WTC11 (cell line): ENCODE results near the gene MYMK. TPM values are rescaled to one million over a fixed set of nuclear protein-coding genes. Genes with fewer than 3 reads are reported as not detected.

Experiments
- ATAC-seq: fragments of 200-7000 bp; cut with Tn5 transposase; 2 replicates; pipeline ENCODE4 v1.10.0; 2021; ENCODE audit warnings: mild to moderate bottlenecking, moderate library complexity
- CTCF ChIA-PET: fragments of 300-600 bp; sonication (Branson Sonifier 250); formaldehyde crosslinking; loops from one replicate; lab custom pipeline; 2021; ENCODE audit warnings: antibody characterized with exemption; lab: Charles Lee
- POLR2A ChIA-PET: fragments of 350-600 bp; sonication (Branson Sonifier 250); formaldehyde crosslinking; loops from one replicate; lab custom pipeline; 2021; ENCODE audit warnings: antibody characterized with exemption; lab: Charles Lee
- DNase-seq: peaks from one replicate; pipeline ENCODE4 v3.0.0; 2021; ENCODE audit warnings: low spot score
- H3K27ac Mint-ChIP-seq: 2 replicates; pipeline ENCODE4 v1.8.0; 2021; ENCODE audit warnings: mixed read lengths
- H3K27me3 Mint-ChIP-seq: 2 replicates; pipeline ENCODE4 v1.8.0; 2021; ENCODE audit warnings: low read depth, mild to moderate bottlenecking, moderate library complexity, mixed read lengths
- H3K36me3 Mint-ChIP-seq: 2 replicates; pipeline ENCODE4 v1.8.0; 2021; ENCODE audit warnings: mixed read lengths
- H3K4me1 Mint-ChIP-seq: 2 replicates; pipeline ENCODE4 v1.8.0; 2022; ENCODE audit warnings: mixed read lengths
- H3K4me3 Mint-ChIP-seq: 2 replicates; pipeline ENCODE4 v1.8.0; 2021; ENCODE audit warnings: mild to moderate bottlenecking, moderate library complexity, mixed read lengths
- H3K9me3 Mint-ChIP-seq: 2 replicates; pipeline ENCODE4 v1.8.0; 2021; ENCODE audit warnings: mixed read lengths
- AFF4 ChIP-seq: sonication (generic); formaldehyde crosslinking; IDR thresholded peaks from 2 replicates; pipeline ENCODE4 v1.8.1; 2023; ENCODE audit warnings: mild to moderate bottlenecking, missing genetic modification reagents, borderline replicate concordance
- CBFB ChIP-seq: sonication (generic); formaldehyde crosslinking; IDR thresholded peaks from 2 replicates; pipeline ENCODE4 v1.8.1; 2022; ENCODE audit warnings: mild to moderate bottlenecking, low read depth, missing genetic modification reagents
- CDX4 ChIP-seq: fragments of 250-450 bp; sonication (Bioruptor Pico); IDR thresholded peaks from 2 replicates; pipeline ENCODE4 v1.9.0; 2021; ENCODE audit warnings: moderate library complexity, mild to moderate bottlenecking, inconsistent platforms, borderline replicate concordance
- CREM ChIP-seq: sonication (generic); formaldehyde crosslinking; IDR thresholded peaks from 2 replicates; pipeline ENCODE4 v1.8.1; 2022; ENCODE audit warnings: mild to moderate bottlenecking, missing genetic modification reagents, moderate library complexity
- ELF4 ChIP-seq: sonication (generic); formaldehyde crosslinking; IDR thresholded peaks from 2 replicates; pipeline ENCODE4 v1.8.1; 2022; ENCODE audit warnings: low read depth, mild to moderate bottlenecking, moderate library complexity, missing genetic modification reagents
- EMX1 ChIP-seq: fragments of 250-450 bp; sonication (Bioruptor Pico); IDR thresholded peaks from 2 replicates; pipeline ENCODE4 v1.8.0; 2021; ENCODE audit warnings: mild to moderate bottlenecking
- FOXJ3 ChIP-seq: sonication (generic); formaldehyde crosslinking; IDR thresholded peaks from 2 replicates; pipeline ENCODE4 v1.9.0; 2021; ENCODE audit warnings: missing genetic modification reagents, mild to moderate bottlenecking, borderline replicate concordance
- FOXP1 ChIP-seq: sonication (generic); formaldehyde crosslinking; IDR thresholded peaks from 2 replicates; pipeline ENCODE4 v1.8.0; 2022; ENCODE audit warnings: missing genetic modification reagents, mild to moderate bottlenecking, moderate library complexity, borderline replicate concordance
- JAZF1 ChIP-seq: fragments of 250-450 bp; sonication (Bioruptor Pico); IDR thresholded peaks from 2 replicates; pipeline ENCODE4 v1.9.0; 2021; ENCODE audit warnings: moderate library complexity, mild to moderate bottlenecking, inconsistent platforms
- NFYB ChIP-seq: sonication (generic); formaldehyde crosslinking; conservative IDR thresholded peaks from 2 replicates; pipeline ENCODE4 v1.8.0; 2022; ENCODE audit warnings: low read depth, missing genetic modification reagents
- NR1H2 ChIP-seq: sonication (generic); formaldehyde crosslinking; IDR thresholded peaks from 2 replicates; pipeline ENCODE4 v1.9.0; 2021; ENCODE audit warnings: mild to moderate bottlenecking, moderate library complexity, missing genetic modification reagents
- NR3C1 ChIP-seq: sonication (generic); formaldehyde crosslinking; conservative IDR thresholded peaks from 2 replicates; pipeline ENCODE4 v1.8.1; 2023; ENCODE audit warnings: low read depth, mild to moderate bottlenecking, missing genetic modification reagents
- SMAD3 ChIP-seq: sonication (generic); formaldehyde crosslinking; IDR thresholded peaks from 2 replicates; pipeline ENCODE4 v1.8.0; 2022; ENCODE audit warnings: missing genetic modification reagents, mild to moderate bottlenecking, borderline replicate concordance
- SOX15 ChIP-seq: fragments of 250-450 bp; sonication (Bioruptor Pico); IDR thresholded peaks from 2 replicates; pipeline ENCODE4 v1.9.0; 2021; ENCODE audit warnings: mild to moderate bottlenecking
- SP1 ChIP-seq: sonication (generic); formaldehyde crosslinking; conservative IDR thresholded peaks from 2 replicates; pipeline ENCODE4 v1.8.1; 2022; ENCODE audit warnings: missing genetic modification reagents
- TEAD1 ChIP-seq: sonication (generic); formaldehyde crosslinking; IDR thresholded peaks from 2 replicates; pipeline ENCODE4 v1.8.0; 2022; ENCODE audit warnings: mild to moderate bottlenecking, missing genetic modification reagents
- USF2 ChIP-seq: sonication (generic); formaldehyde crosslinking; IDR thresholded peaks from 2 replicates; pipeline ENCODE4 v1.8.1; 2023; ENCODE audit warnings: mild to moderate bottlenecking, missing genetic modification reagents, moderate library complexity
- ZBTB21 ChIP-seq: sonication (generic); formaldehyde crosslinking; IDR thresholded peaks from 2 replicates; pipeline ENCODE4 v1.8.1; 2023; ENCODE audit warnings: mild to moderate bottlenecking, missing genetic modification reagents, borderline replicate concordance
- ZNF121 ChIP-seq: sonication (generic); formaldehyde crosslinking; IDR thresholded peaks from 2 replicates; pipeline ENCODE4 v1.8.0; 2023; ENCODE audit warnings: missing genetic modification reagents
- ZNF138 ChIP-seq: sonication (generic); formaldehyde crosslinking; conservative IDR thresholded peaks from 2 replicates; pipeline ENCODE4 v1.8.1; 2022; ENCODE audit warnings: mild to moderate bottlenecking, moderate library complexity, missing genetic modification reagents
- ZNF396 ChIP-seq: fragments of 250-450 bp; sonication (Bioruptor Pico); IDR thresholded peaks from 2 replicates; pipeline ENCODE4 v1.8.0; 2021; ENCODE audit warnings: mild to moderate bottlenecking, moderate library complexity, borderline replicate concordance
- ZNF423 ChIP-seq: fragments of 250-450 bp; sonication (Bioruptor Pico); IDR thresholded peaks from 2 replicates; pipeline ENCODE4 v2.1.2; 2022; ENCODE audit warnings: mild to moderate bottlenecking, moderate library complexity
- total RNA-seq: library from RNA; stranded (reverse); gene quantifications from 3 replicates; pipeline ENCODE4 v1.2.3, GENCODE V29; 2021
- TF ChIP-seq, protein P1 (sequence below): sonication (generic); formaldehyde crosslinking; IDR thresholded peaks from 2 replicates; pipeline ENCODE4 v1.8.1; 2022; ENCODE audit warnings: mild to moderate bottlenecking, moderate library complexity, missing genetic modification reagents

MYMK gene
- total RNA-seq, 1 experiment from 2014 or later: not detected

- CTCF ChIA-PET: interaction anchor here (0.7 to 2.0 kb wide), 14 partner anchors 9 to 229 kb away, joined by 3 to 29 read pairs (median 4); partner anchors contain the start of genes CACFD1, SLC2A6 and STKLD1
- no peak for ATAC-seq
- H3K4me3 Mint-ChIP-seq: no peak overlapping the region
- H3K4me1 Mint-ChIP-seq: no peaks in the 10 kb centered on the region
- POLR2A ChIA-PET: no interaction called here
- H3K36me3 Mint-ChIP-seq: no peaks in the 10 kb centered on the region
- TF ChIP-seq SMAD3: no peak
- no peak for TF ChIP-seq FOXP1
- TF ChIP-seq NFYB (CRISPR knock-in tag): no peak
- no peak for TF ChIP-seq USF2
- no peak for TF ChIP-seq ZBTB21 (CRISPR knock-in tag)
- no peak for TF ChIP-seq EMX1 (CRISPR knock-in tag)
- TF ChIP-seq ZNF138 (CRISPR knock-in tag): no peak
- TF ChIP-seq ZNF396 (CRISPR knock-in tag): no peak
- no peak for TF ChIP-seq SOX15 (CRISPR knock-in tag)
- no peak for TF ChIP-seq ZNF121 (CRISPR knock-in tag)
- TF ChIP-seq AFF4 (CRISPR knock-in tag): no peak
- TF ChIP-seq, all 79 proteins: peak for 0
- no peaks in the 10 kb centered on the region for H3K9me3 Mint-ChIP-seq
- H3K27me3 Mint-ChIP-seq: peaks cover 4% of the 10 kb centered on the region; the same call in 1 of the 2 replicates
- no peak overlapping the region for H3K27ac Mint-ChIP-seq
- DNase-seq: no peak
Measured at GRCh38 chr9:133487331-133487725, 37.4 kb downstream of the MYMK start.

DNA sequence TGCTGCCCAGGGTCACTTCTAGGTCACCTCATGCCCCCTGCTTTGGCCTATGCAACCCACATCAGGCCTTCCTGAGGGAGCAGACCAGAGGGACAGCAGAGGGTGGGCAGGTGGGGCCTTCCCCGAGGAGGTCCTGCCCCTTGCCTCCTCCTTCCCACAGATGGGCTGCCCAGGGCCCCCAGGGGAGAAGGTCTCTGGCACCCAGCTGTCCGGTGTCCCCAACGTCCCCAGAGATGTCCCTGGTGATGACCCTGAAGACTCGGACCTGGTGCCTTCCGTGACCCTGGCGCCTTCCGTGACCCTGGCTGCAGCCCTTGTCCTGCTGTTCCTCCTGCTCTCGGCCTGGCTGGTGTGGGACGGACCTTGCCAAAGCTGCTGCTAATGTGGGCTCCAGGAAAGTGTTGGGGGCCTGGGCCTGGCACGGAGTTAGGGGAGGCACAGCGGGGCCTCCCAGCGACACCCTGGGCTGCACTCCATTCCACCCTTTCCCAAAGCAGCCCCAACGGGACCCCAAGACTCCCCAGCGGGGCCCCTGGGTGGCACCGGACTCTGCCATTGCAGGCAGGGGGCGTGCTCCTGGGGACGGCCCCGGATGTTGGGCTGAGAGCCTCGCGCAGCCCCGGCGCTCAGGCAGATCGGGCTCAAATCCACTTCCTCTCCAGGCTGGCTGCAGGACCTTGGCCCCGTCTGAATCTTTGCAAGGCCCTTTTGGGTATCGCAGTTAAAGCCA is 39.1 kb downstream of the MYMK start:
- Mint-ChIP-seq H3K4me1 (no peaks in the 10 kb centered on the region), H3K36me3 (no peaks in the 10 kb centered on the region), H3K27me3 (peaks cover 4% of the 10 kb centered on the region), H3K27ac (no peak overlapping the region), H3K4me3 (no peak overlapping the region), H3K9me3 (no peaks in the 10 kb centered on the region)
- ChIA-PET POLR2A (no interaction called here), CTCF (interaction anchor here (0.6 to 2.4 kb wide), 26 partner anchors 23 to 599 kb away, joined by 3 to 29 read pairs (median 5); partner anchors contain the start of genes CACFD1, GBGT1, STKLD1 and SURF1)
- TF ChIP-seq CDX4 (CRISPR knock-in tag): no peak
- no peak for TF ChIP-seq CREM (CRISPR knock-in tag)
- no peak for TF ChIP-seq JAZF1 (CRISPR knock-in tag)
- ATAC-seq: peak; percentile 30
- no peak for DNase-seq

DNA sequence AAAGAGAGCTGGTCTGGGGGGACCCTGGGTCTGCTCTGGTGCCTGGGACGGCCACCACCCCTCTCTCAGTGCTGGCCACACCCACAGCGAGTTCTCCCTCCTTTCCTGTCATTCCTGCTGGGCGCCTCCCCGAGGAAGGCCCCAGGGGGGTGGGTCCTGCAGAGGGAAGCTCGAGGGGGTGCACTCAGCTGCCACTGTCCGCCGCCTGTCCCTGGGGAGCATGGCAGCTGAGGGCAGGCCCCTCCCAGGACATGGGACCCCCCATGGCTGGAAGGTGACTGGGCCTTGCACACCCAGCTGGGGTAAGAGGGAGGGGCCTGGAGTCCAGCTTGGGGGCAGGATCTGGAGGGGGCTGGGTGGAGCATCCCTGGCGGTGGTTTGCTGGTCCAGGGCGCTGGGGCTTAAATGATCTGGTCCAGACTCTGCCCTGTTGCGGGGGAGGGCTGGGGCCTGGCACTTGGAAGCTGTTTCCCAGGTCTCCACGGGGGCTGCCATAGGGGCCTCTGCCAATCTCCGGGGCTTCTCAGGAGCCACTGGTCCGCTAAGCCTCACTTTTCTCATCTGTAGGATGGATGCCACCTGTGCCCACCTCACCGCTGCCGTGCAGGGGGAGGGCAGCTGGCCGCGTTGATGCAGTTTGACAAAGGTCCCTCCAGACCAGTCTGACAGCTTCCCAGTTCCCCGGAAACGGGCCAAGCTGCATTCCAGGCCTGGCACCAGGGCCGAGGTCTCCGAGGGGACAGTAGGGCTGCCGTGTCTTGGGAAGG is 39.9 kb downstream of the MYMK start:
- Mint-ChIP-seq H3K9me3 (no peaks in the 10 kb centered on the region), H3K36me3 (no peaks in the 10 kb centered on the region), H3K4me3 (no peak overlapping the region), H3K4me1 (peaks cover 2% of the 10 kb centered on the region), H3K27ac (no peak overlapping the region), H3K27me3 (peaks cover 5% of the 10 kb centered on the region)
- no peak for DNase-seq
- ATAC-seq: no peak
- ChIA-PET CTCF (interaction anchor here (0.6 to 2.4 kb wide), 11 partner anchors 9 to 600 kb away, joined by 3 to 7 read pairs (median 4); partner anchors contain the start of gene CACFD1), POLR2A (interaction anchor here (0.7 kb wide), 1 partner anchor 122 kb away, joined by 6 read pairs; no protein-coding TSS in a partner anchor)
- no peak for TF ChIP-seq ZNF423 (CRISPR knock-in tag)
- TF ChIP-seq NR1H2: no peak
- TF ChIP-seq FOXJ3 (CRISPR knock-in tag): no peak
- TF ChIP-seq, protein P1, sequence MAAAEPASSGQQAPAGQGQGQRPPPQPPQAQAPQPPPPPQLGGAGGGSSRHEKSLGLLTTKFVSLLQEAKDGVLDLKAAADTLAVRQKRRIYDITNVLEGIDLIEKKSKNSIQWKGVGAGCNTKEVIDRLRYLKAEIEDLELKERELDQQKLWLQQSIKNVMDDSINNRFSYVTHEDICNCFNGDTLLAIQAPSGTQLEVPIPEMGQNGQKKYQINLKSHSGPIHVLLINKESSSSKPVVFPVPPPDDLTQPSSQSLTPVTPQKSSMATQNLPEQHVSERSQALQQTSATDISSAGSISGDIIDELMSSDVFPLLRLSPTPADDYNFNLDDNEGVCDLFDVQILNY (CRISPR knock-in tag): no peak
- TF ChIP-seq CBFB (CRISPR knock-in tag): no peak
- no peak for TF ChIP-seq CREM (CRISPR knock-in tag)
- TF ChIP-seq TEAD1 (CRISPR knock-in tag): no peak
- no peak for TF ChIP-seq SP1 (CRISPR knock-in tag)
- TF ChIP-seq ELF4 (CRISPR knock-in tag): no peak
- TF ChIP-seq NR3C1 (CRISPR knock-in tag): no peak
